Measurements from ENCODE around the gene NEMF.
"Not testable (repeated sequence)": the region's sequence is repeated elsewhere in the genome, so short reads cannot be mapped to it uniquely, and the experiment has no call there.

Gene NEMF

GRCh38 chr14:49879646-49880204 lies 27.1 kb upstream of the NEMF start:
- DNase-seq: peak; percentile 82

- DNase-seq: no peak
Measured at GRCh38 chr14:49876563-49877127, 24.1 kb upstream of the NEMF start.

GRCh38 chr14:49875640-49876198 lies 23.1 kb upstream of the NEMF start:
- DNase-seq: no peak

GRCh38 chr14:49873548-49873947 lies 21.0 kb upstream of the NEMF start:
- not testable (repeated sequence) for DNase-seq

- no peak for DNase-seq
Measured at GRCh38 chr14:49870908-49871307, 18.3 kb upstream of the NEMF start.

- no peak for DNase-seq
Measured at GRCh38 chr14:49868720-49869114, 16.1 kb upstream of the NEMF start.

- DNase-seq: peak; percentile 99
Measured at GRCh38 chr14:49867831-49868719, 15.5 kb upstream of the NEMF start.

GRCh38 chr14:49865431-49865859 lies 12.9 kb upstream of the NEMF start:
- DNase-seq: peak; percentile 88

- no peak for DNase-seq
Measured at GRCh38 chr14:49863487-49864281, 11.1 kb upstream of the NEMF start.

- DNase-seq: peak; percentile 89
Measured at GRCh38 chr14:49862089-49862673, 9.6 kb upstream of the NEMF start.

GRCh38 chr14:49861699-49862088 lies 9.1 kb upstream of the NEMF start:
- peak; percentile 80 for DNase-seq

GRCh38 chr14:49860988-49861698 lies 8.6 kb upstream of the NEMF start:
- no peak for DNase-seq

- DNase-seq: peak; percentile 26
Measured at GRCh38 chr14:49858383-49858782, 5.8 kb upstream of the NEMF start.

GRCh38 chr14:49857427-49858003 lies 4.9 kb upstream of the NEMF start:
- DNase-seq: no peak

GRCh38 chr14:49853572-49854375 lies 1.2 kb upstream of the NEMF start:
- DNase-seq: peak; percentile 81

GRCh38 chr14:49853158-49853477 lies 530 bp upstream of the NEMF start:
- DNase-seq: no peak

GRCh38 chr14:49851813-49852212 lies 775 bp downstream of the NEMF start:
- no peak for DNase-seq

GRCh38 chr14:49849213-49849847 lies 3.3 kb downstream of the NEMF start:
- no peak for DNase-seq

GRCh38 chr14:49828640-49829039 lies 23.9 kb downstream of the NEMF start:
- no peak for DNase-seq

- DNase-seq: no peak
Measured at GRCh38 chr14:49820176-49820575, 32.4 kb downstream of the NEMF start.

All from activated CD4-positive, alpha-beta T cell treated with anti-CD3 and anti-CD28 coated beads for 48 hours (primary cell).